PC-3 (cell line): Measurements from ENCODE around the gene MPLKIP. TPM values are rescaled to one million over a fixed set of nuclear protein-coding genes. Genes with fewer than 3 reads are reported as not detected.

Source experiments
- ATAC-seq: fragments of 200-7000 bp; cut with Tn5 transposase; 2 replicates; pipeline ENCODE4 v1.9.1; 2020; ENCODE audit warnings: mild to moderate bottlenecking, moderate library complexity
- BruUV-seq: library from RNA; stranded (reverse); fragments of 400-500 nt; replicated peaks from 2 replicates; lab custom pipeline; 2021; lab: Mats Ljungman, UMichigan
- CTCF ChIA-PET: fragments of 300-600 bp; sonication (Branson Sonifier 250); formaldehyde crosslinking; loops from one replicate; lab custom pipeline; 2022; ENCODE audit warnings: antibody characterized with exemption; lab: Charles Lee
- POLR2A ChIA-PET: fragments of 300-600 bp; sonication (Branson Sonifier 250); formaldehyde crosslinking; loops from one replicate; lab custom pipeline; 2022; ENCODE audit warnings: antibody characterized with exemption; ENCODE audit not compliant: unreplicated experiment; lab: Charles Lee
- DNase-seq: peaks from one replicate; pipeline ENCODE4 v3.0.0-alpha.2; 2015
- H2AFZ ChIP-seq: fragments of 300-600 bp; sonication (generic); 2 replicates; pipeline ENCODE4 v1.6.0; 2016; ENCODE audit warnings: antibody characterized with exemption, low read length
- H3F3A ChIP-seq: fragments of 300-600 bp; sonication (generic); one replicate; pipeline ENCODE4 v1.6.0; 2017; ENCODE audit warnings: antibody characterized with exemption, low read length, control low read depth, mild to moderate bottlenecking; ENCODE audit not compliant: unreplicated experiment
- H3K27ac ChIP-seq: fragments of 300-600 bp; sonication (generic); 2 replicates; pipeline ENCODE4 v1.5.1; 2016; ENCODE audit warnings: mild to moderate bottlenecking, low read length
- H3K27me3 ChIP-seq: fragments of 300-600 bp; sonication (generic); 2 replicates; pipeline ENCODE4 v1.6.1; 2016; ENCODE audit warnings: low read length, mixed read lengths
- H3K36me3 ChIP-seq: fragments of 300-600 bp; sonication (generic); 2 replicates; pipeline ENCODE4 v1.6.1; 2016; ENCODE audit warnings: low read depth, mixed run types, low read length, mixed read lengths
- H3K4me1 ChIP-seq: fragments of 300-600 bp; sonication (generic); 2 replicates; pipeline ENCODE4 v1.5.1; 2016; ENCODE audit warnings: low read length; ENCODE audit not compliant: insufficient read depth
- H3K4me2 ChIP-seq: fragments of 300-600 bp; sonication (generic); 2 replicates; pipeline ENCODE4 v1.6.0; 2016; ENCODE audit warnings: low read length
- H3K4me3 ChIP-seq: fragments of 300-600 bp; sonication (generic); 2 replicates; pipeline ENCODE4 v1.5.1; 2016; ENCODE audit warnings: mild to moderate bottlenecking, low read length, mixed read lengths
- H3K79me2 ChIP-seq: fragments of 300-600 bp; sonication (generic); 2 replicates; pipeline ENCODE4 v1.6.1; 2017; ENCODE audit warnings: low read length, mixed read lengths
- H3K9ac ChIP-seq: fragments of 300-600 bp; sonication (generic); 2 replicates; pipeline ENCODE4 v1.6.0; 2016; ENCODE audit warnings: mild to moderate bottlenecking, low read length
- H3K9me2 ChIP-seq: fragments of 300-600 bp; sonication (generic); replicated peaks from 2 replicates; pipeline ENCODE4 v1.6.1; 2016; ENCODE audit warnings: mixed run types, low read length, mixed read lengths
- H3K9me3 ChIP-seq: fragments of 300-600 bp; sonication (generic); 2 replicates; pipeline ENCODE4 v1.6.1; 2016; ENCODE audit warnings: low read length, mixed read lengths
- H4K20me1 ChIP-seq: fragments of 300-600 bp; sonication (generic); 2 replicates; pipeline ENCODE4 v1.6.1; 2016; ENCODE audit warnings: low read length, mixed read lengths
- CTCF ChIP-seq: fragments of 300-600 bp; sonication (generic); conservative IDR thresholded peaks from 2 replicates; pipeline ENCODE4 v1.5.1; 2017; ENCODE audit warnings: antibody characterized with exemption, low read depth, mild to moderate bottlenecking, low read length
- EZH2 ChIP-seq: fragments of 300-600 bp; sonication (generic); IDR thresholded peaks from one replicate; pipeline ENCODE4 v1.6.1; 2017; ENCODE audit warnings: antibody characterized with exemption, mild to moderate bottlenecking, low read length; ENCODE audit not compliant: unreplicated experiment
- EZH2phosphoT487 ChIP-seq: fragments of 300-600 bp; sonication (generic); IDR thresholded peaks from 2 replicates; pipeline ENCODE4 v1.6.1; 2018; ENCODE audit warnings: mild to moderate bottlenecking, antibody characterized with exemption, low read length, borderline replicate concordance
- intact Hi-C: fragments of 100-400 bp; cut with micrococcal nuclease; formaldehyde crosslinking; loops from 2 replicates; pipeline ENCODE4 v1.9.0; 2023
- total RNA-seq: library from RNA; depleted of rRNA; stranded (reverse); fragments of >200 nt; gene quantifications from 2 replicates; pipeline ENCODE4 v1.2.3, GENCODE V29; 2014; rRNA removed

Gene MPLKIP
- total RNA-seq, 1 experiment from 2014 or later, result 48.7 TPM

- no peaks in the 10 kb centered on the region for H4K20me1 ChIP-seq
- intact Hi-C loops, result no loop called here
- ChIA-PET CTCF (no interaction called here), POLR2A (no interaction called here)
- no peak overlapping the region for H3K9ac ChIP-seq
- peaks cover 25% of the 10 kb centered on the region; the same call in 1 of the 2 replicates for H3K36me3 ChIP-seq
- H3K27me3 ChIP-seq, result no peaks in the 10 kb centered on the region
- no peak overlapping the region for H3K4me2 ChIP-seq
- BruUV-seq, result no TSS peak
- H3K9me2 ChIP-seq, result no peaks in the 10 kb centered on the region
- no peak for TF ChIP-seq EZH2phosphoT487
- TF ChIP-seq CTCF, result no peak
- TF ChIP-seq EZH2, result no peak
- no peak for DNase-seq
- no peak overlapping the region for H3K27ac ChIP-seq
- H3K9me3 ChIP-seq, result no peaks in the 10 kb centered on the region
- H2AFZ ChIP-seq, result no peak overlapping the region
- H3K4me1 ChIP-seq, result no peaks in the 10 kb centered on the region
- H3K79me2 ChIP-seq, result no peaks in the 10 kb centered on the region
- H3F3A ChIP-seq, result no peaks in the 10 kb centered on the region
- no peak overlapping the region for H3K4me3 ChIP-seq
- ATAC-seq, result no peak
Measured at GRCh38 chr7:40092182-40092581, 42.2 kb downstream of the MPLKIP start.

- no peaks in the 10 kb centered on the region for H3K79me2 ChIP-seq
- H3K27ac ChIP-seq, result no peak overlapping the region
- no peaks in the 10 kb centered on the region for H4K20me1 ChIP-seq
- H3K4me1 ChIP-seq, result no peaks in the 10 kb centered on the region
- ChIA-PET POLR2A (no interaction called here), CTCF (no interaction called here)
- no peak overlapping the region for H3K4me3 ChIP-seq
- no peak overlapping the region for H3K4me2 ChIP-seq
- no peaks in the 10 kb centered on the region for H3K9me3 ChIP-seq
- DNase-seq (no peak), ATAC-seq (no peak)
- intact Hi-C loops, result no loop called here
- no peaks in the 10 kb centered on the region for H3F3A ChIP-seq
- no peak overlapping the region for H2AFZ ChIP-seq
- H3K27me3 ChIP-seq, result no peaks in the 10 kb centered on the region
- no peaks in the 10 kb centered on the region for H3K36me3 ChIP-seq
- TF ChIP-seq CTCF, result no peak
- no peak for TF ChIP-seq EZH2
- no peak for TF ChIP-seq EZH2phosphoT487
- H3K9ac ChIP-seq, result no peak overlapping the region
- H3K9me2 ChIP-seq, result no peaks in the 10 kb centered on the region
- BruUV-seq, result no TSS peak
Measured at GRCh38 chr7:40077849-40078248, 56.6 kb downstream of the MPLKIP start.

Other genes with a start within 250 kb of the MPLKIP start
- 34.9 and 37.1 TPM in 2 replicates for gene CDK13, start 184.4 kb downstream of the MPLKIP start, total RNA-seq
- 1.7 and 2.9 TPM in 2 replicates for gene SUGCT, start 383 bp upstream of the MPLKIP start, total RNA-seq